Lower leg skin (tissue), 4 donors: Measurements from ENCODE around the gene SLC13A5. TPM values are rescaled to one million over a fixed set of nuclear protein-coding genes. Genes with fewer than 3 reads are reported as not detected.

Experiments
- DNase-seq, 2 donors: peaks; one replicate each; pipeline ENCODE4 v3.0.0-alpha.2; 2019; ENCODE audit warnings: low spot score in 2 of 2
- H3K4me3 ChIP-seq: fragments of 200-600 bp; sonication (generic); 2 replicates; pipeline ENCODE4 v1.5.1; 2017; ENCODE audit warnings: mild to moderate bottlenecking, low read depth; ENCODE audit not compliant: poor library complexity, severe bottlenecking
- CTCF ChIP-seq, 3 donors: fragments of 450-650 bp; IDR thresholded peaks; one replicate each; pipeline ENCODE4 v1.5.1; 2016; ENCODE audit warnings: antibody characterized with exemption in 3 of 3, mild to moderate bottlenecking in 3 of 3, moderate library complexity in 2 of 3
- POLR2A ChIP-seq, 2 donors: fragments of 450-650 bp; IDR thresholded peaks; one replicate each; pipeline ENCODE4 v1.6.1; 2016 to 2017; ENCODE audit warnings: antibody characterized with exemption in 2 of 2, mild to moderate bottlenecking in 1 of 2, moderate library complexity in 1 of 2
- WGBS, 2 donors: methylation state at CpG; one replicate each; pipeline ENCODE4 v1.1.5; 2018; 5-methylcytosine and 5-hydroxymethylcytosine counted together
- intact Hi-C: fragments of 100-400 bp; cut with DNase I; formaldehyde crosslinking; loops from one replicate; pipeline ENCODE4 v1.15.0; 2023; ENCODE audit warnings: low total_unique reads
- total RNA-seq, 4 donors: library from RNA; depleted of rRNA; stranded (reverse); fragments of >200 nt; gene quantifications; one replicate each; pipeline ENCODE4 v1.1.0, GENCODE V29; 2016

Gene SLC13A5
- total RNA-seq, 4 donors from 2014 or later = not detected

GRCh38 chr17:6711081-6711674 is 2.0 kb downstream of the SLC13A5 start:
- WGBS, 2 donors = 43 to 45% methylated on average over 7 of the region's 7 CpGs
- intact Hi-C loops = no loop called here
- TF ChIP-seq CTCF (IDR thresholded peaks at IDR 0.05) (peak in 1 of 3 donors; percentile 60), POLR2A (IDR thresholded peaks at IDR 0.05) (no peak)
- peak in 1 of 2 donors; percentile 67 for DNase-seq
- H3K4me3 ChIP-seq = no peak overlapping the region

GRCh38 chr17:6710317-6710716 is 2.9 kb downstream of the SLC13A5 start:
- intact Hi-C loops = no loop called here
- 81 to 85% methylated on average over 11 of the region's 11 CpGs for WGBS, 2 donors
- peak in 1 of 2 donors; percentile 49 for DNase-seq
- H3K4me3 ChIP-seq = no peak overlapping the region
- TF ChIP-seq POLR2A (IDR thresholded peaks at IDR 0.05) (no peak), CTCF (IDR thresholded peaks at IDR 0.05) (no peak)

- no peak for TF ChIP-seq POLR2A (IDR thresholded peaks at IDR 0.05)
- no peak for TF ChIP-seq CTCF (IDR thresholded peaks at IDR 0.05)
- WGBS, 2 donors = 94 to 95% methylated on average over 12 of the region's 12 CpGs
- DNase-seq = peak in 1 of 2 donors; percentile 37
- intact Hi-C loops = no loop called here
- no peak overlapping the region for H3K4me3 ChIP-seq
Measured at GRCh38 chr17:6708357-6708961, 4.7 kb downstream of the SLC13A5 start.

- no peak overlapping the region for H3K4me3 ChIP-seq
- intact Hi-C loops = no loop called here
- TF ChIP-seq POLR2A (IDR thresholded peaks at IDR 0.05) = no peak
- no peak for TF ChIP-seq CTCF (IDR thresholded peaks at IDR 0.05)
- DNase-seq = peak in 1 of 2 donors; percentile 49
- WGBS, 2 donors = 69 to 85% methylated on average over 8 of the region's 8 CpGs
Measured at GRCh38 chr17:6706996-6707395, 6.2 kb downstream of the SLC13A5 start.

GRCh38 chr17:6706499-6706898 is 6.7 kb downstream of the SLC13A5 start:
- intact Hi-C loops = no loop called here
- peak in 1 of 2 donors; percentile 66 for DNase-seq
- H3K4me3 ChIP-seq = no peak overlapping the region
- 79 to 83% methylated on average over 7 to 14 of the region's 14 CpGs for WGBS, 2 donors
- TF ChIP-seq POLR2A (IDR thresholded peaks at IDR 0.05) (no peak), CTCF (IDR thresholded peaks at IDR 0.05) (no peak)
